Effector memory CD8-positive, alpha-beta T cell (primary cell): ENCODE measurements around the gene NGFR.

Source experiments
- ATAC-seq: fragments of 150-1000 bp; cut with Tn5 transposase; replicated peaks from 2 replicates; pipeline ENCODE4 v1.10.0; 2021; ENCODE audit warnings: mild to moderate bottlenecking, moderate library complexity
- DNase-seq, 3 experiments: peaks; one replicate each; pipeline ENCODE4 v3.0.0; 2021
- H3K27ac Mint-ChIP-seq, 2 donors: one replicate each; pipeline ENCODE4 v1.8.0; 2022; ENCODE audit warnings: mild to moderate bottlenecking in 2 of 2, mixed read lengths in 2 of 2, moderate library complexity in 2 of 2
- H3K27me3 Mint-ChIP-seq, 2 donors: one replicate each; pipeline ENCODE4 v1.8.0; 2022; ENCODE audit warnings: mixed read lengths in 2 of 2
- H3K36me3 Mint-ChIP-seq: one replicate; pipeline ENCODE4 v1.8.0; 2022; ENCODE audit warnings: mild to moderate bottlenecking, moderate library complexity, mixed read lengths; ENCODE audit not compliant: insufficient read depth
- H3K4me1 Mint-ChIP-seq, 2 donors: one replicate each; pipeline ENCODE4 v1.8.0; 2022; ENCODE audit warnings: low read depth in 2 of 2, mixed read lengths in 2 of 2
- H3K4me3 Mint-ChIP-seq, 2 donors: one replicate each; pipeline ENCODE4 v1.8.0; 2022; ENCODE audit warnings: mild to moderate bottlenecking in 2 of 2, mixed read lengths in 2 of 2, moderate library complexity in 2 of 2
- H3K9me3 Mint-ChIP-seq, 2 donors: one replicate each; pipeline ENCODE4 v1.8.0; 2022; ENCODE audit warnings: mixed read lengths in 2 of 2

Gene NGFR

DNA sequence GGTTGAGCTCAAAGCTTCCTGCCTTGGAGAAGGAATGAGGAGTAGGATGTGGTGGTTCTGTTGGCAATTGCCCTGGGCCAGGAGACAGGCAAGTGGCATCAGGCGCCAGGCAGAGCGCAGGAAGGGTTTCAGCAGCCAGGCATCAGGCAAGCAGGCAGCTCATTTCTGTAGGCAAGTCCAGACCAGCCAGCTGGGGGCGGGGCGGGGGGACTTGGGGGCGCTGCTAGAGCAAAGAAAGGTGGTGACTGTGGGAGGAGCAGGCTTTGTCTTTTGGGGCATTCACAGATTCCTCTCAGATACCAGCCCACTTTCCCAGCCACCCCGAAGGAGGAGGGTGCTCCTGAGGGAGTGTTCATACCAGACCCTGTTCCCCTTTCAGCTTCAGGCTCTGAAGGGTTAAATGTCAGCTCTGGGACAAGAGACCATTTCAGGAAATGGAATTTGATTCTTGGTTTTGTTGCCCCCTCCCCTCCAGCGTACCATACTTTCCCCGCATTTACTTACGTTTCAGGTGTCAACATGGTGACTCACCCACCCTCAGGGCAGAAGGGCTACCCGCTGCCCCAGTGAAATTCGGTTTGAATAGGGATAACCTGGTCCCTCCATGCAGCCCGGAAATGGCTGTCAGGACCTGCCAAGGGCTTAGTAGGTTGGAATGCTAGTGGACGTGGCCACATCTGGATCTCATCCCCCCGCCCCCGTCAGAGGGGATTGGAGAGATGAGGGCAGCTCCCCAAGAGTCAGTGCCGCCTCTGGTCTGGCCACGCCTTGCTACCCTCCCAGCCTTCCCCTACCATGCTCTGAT, 13.2 kb downstream of the NGFR start:
- no peaks in the 10 kb centered on the region for H3K36me3 Mint-ChIP-seq
- peaks cover 46 to 87% of the 10 kb centered on the region in 2 donors for H3K27me3 Mint-ChIP-seq
- no peaks in the 10 kb centered on the region for H3K9me3 Mint-ChIP-seq
- no peak for ATAC-seq
- H3K4me1 Mint-ChIP-seq: no peaks in the 10 kb centered on the region
- no peak overlapping the region for H3K4me3 Mint-ChIP-seq
- H3K27ac Mint-ChIP-seq: no peak overlapping the region
- DNase-seq: no peak

DNA sequence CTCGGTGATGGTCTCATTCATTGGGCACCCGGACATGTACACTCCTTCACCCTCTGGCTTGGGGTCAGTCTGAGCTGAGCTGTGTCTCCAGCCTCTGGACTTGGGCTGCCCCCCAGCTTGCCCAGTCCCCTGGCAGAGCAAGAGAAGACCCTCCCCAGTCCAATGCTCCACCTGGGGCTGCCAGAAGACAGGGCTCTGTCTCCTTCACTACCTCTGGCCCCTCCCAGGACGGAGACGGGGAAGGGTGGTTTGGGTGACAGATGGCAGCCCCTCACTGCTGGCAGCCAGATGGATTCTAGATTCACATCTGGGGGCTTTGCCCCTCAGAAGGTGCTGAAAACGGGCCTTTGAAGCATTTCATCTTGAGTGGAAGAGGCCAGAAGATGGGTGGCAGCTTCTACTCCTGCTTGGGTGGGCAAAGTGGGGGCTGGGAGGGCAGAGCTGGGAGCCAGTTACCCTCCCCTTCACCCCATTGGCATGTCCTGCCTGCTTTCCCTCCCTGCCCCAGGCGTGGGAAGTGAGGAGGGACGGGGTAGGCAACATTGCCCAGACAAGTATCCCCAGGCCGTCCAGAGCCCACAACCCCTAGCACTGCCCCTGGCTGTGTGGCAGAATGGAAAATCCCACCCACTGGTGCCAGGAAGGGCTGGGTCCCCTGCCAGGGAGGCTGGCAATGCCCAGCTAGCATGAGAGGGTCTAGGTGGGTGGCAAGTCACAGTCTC, 13.9 kb downstream of the NGFR start:
- no peaks in the 10 kb centered on the region for H3K36me3 Mint-ChIP-seq
- H3K4me1 Mint-ChIP-seq: no peaks in the 10 kb centered on the region
- no peaks in the 10 kb centered on the region for H3K9me3 Mint-ChIP-seq
- no peak for DNase-seq
- no peak overlapping the region for H3K27ac Mint-ChIP-seq
- peaks cover 38 to 80% of the 10 kb centered on the region in 2 donors for H3K27me3 Mint-ChIP-seq
- no peak for ATAC-seq
- H3K4me3 Mint-ChIP-seq: no peak overlapping the region

DNA sequence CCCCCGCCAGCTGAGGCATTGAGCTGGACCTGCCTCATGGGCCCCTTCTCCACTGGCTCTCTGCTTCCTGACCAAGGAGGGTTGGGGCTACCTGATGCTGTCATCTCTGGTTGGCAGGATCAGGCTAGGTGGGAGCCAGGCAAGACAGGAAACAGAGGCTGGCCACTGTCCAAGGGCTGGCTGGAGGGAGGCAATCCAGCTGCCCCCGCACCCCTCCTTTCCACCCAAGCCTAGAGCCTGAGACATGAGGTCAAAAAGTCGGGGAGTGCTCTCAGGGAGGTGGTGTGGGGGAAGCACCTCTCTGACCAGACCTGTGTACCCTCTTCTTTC, 14.5 kb downstream of the NGFR start:
- ATAC-seq: no peak
- DNase-seq: no peak
- Mint-ChIP-seq H3K36me3 (no peaks in the 10 kb centered on the region), H3K9me3 (no peaks in the 10 kb centered on the region), H3K27me3 (peaks cover 33 to 74% of the 10 kb centered on the region in 2 donors), H3K4me1 (no peaks in the 10 kb centered on the region), H3K4me3 (no peak overlapping the region), H3K27ac (no peak overlapping the region)

DNA sequence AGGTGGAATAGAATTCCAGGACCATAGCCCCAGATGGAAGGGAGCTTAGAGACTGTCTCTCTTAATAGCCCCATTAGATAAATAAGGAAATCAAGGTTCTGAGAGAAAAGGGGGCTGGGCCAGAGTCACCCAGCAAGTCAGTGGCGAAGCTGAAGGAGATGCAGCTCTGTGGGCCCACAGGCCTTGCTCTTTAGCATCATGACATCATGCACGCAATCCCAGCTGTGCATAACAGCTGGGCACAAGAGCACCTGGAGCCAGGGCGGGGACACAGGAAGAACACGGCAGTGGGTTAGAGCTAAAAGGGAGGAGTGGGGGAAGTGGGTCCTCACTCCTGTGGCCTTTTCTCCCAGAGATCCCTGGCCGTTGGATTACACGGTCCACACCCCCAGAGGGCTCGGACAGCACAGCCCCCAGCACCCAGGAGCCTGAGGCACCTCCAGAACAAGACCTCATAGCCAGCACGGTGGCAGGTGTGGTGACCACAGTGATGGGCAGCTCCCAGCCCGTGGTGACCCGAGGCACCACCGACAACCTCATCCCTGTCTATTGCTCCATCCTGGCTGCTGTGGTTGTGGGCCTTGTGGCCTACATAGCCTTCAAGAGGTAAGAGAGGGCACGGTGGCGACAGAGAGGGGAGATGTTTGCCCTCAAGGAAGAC, 15.1 kb downstream of the NGFR start:
- Mint-ChIP-seq H3K4me1 (no peaks in the 10 kb centered on the region), H3K36me3 (no peaks in the 10 kb centered on the region), H3K4me3 (no peak overlapping the region), H3K27ac (no peak overlapping the region), H3K9me3 (no peaks in the 10 kb centered on the region), H3K27me3 (peaks cover 30 to 68% of the 10 kb centered on the region in 2 donors)
- no peak for ATAC-seq
- DNase-seq: no peak

GRCh38 chr17:49510720-49511110, 15.6 kb downstream of the NGFR start:
- Mint-ChIP-seq H3K9me3 (no peaks in the 10 kb centered on the region), H3K4me1 (no peaks in the 10 kb centered on the region), H3K36me3 (no peaks in the 10 kb centered on the region), H3K27me3 (peaks cover 30 to 65% of the 10 kb centered on the region in 2 donors), H3K4me3 (no peak overlapping the region), H3K27ac (no peak overlapping the region)
- ATAC-seq (no peak), DNase-seq (no peak)

DNA sequence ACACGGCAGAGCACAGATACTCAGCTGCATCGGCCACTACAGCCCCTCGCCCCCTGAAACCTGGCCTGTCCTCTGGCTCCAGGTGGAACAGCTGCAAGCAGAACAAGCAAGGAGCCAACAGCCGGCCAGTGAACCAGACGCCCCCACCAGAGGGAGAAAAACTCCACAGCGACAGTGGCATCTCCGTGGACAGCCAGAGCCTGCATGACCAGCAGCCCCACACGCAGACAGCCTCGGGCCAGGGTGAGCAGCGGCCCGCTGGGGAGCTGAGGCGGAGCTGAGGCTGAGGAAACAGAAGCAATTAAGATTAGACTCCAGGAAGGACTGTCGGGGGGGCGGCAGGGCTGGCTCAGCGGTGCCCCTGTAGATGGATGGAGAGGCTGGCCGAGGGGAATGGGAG, 16.7 kb downstream of the NGFR start:
- ATAC-seq (no peak), DNase-seq (no peak)
- peaks cover 28 to 64% of the 10 kb centered on the region in 2 donors for H3K27me3 Mint-ChIP-seq
- no peak overlapping the region for H3K27ac Mint-ChIP-seq
- H3K4me3 Mint-ChIP-seq: no peak overlapping the region
- no peaks in the 10 kb centered on the region for H3K36me3 Mint-ChIP-seq
- H3K9me3 Mint-ChIP-seq: no peaks in the 10 kb centered on the region
- no peaks in the 10 kb centered on the region for H3K4me1 Mint-ChIP-seq

DNA sequence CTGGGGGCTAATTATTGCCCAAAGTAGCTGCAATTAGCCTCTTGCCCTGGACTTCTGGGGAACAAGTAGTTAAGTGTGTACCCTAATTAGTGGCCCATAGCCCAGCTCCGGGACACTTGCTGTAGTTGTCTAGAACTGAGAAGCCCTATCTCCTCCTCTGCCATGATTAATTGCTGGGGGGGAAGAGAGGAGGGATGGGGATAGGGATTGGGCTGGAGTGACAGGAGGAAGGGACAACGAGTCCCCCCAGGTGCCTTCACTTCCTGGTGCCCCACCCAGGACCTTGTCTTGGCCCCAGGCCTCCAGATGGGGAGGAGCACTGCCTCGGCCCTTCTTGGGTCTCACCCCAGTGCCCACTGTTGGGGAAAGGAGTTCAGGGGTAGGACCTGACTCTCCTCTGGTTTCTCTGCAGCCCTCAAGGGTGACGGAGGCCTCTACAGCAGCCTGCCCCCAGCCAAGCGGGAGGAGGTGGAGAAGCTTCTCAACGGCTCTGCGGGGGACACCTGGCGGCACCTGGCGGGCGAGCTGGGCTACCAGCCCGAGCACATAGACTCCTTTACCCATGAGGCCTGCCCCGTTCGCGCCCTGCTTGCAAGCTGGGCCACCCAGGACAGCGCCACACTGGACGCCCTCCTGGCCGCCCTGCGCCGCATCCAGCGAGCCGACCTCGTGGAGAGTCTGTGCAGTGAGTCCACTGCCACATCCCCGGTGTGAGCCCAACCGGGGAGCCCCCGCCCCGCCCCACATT, 17.4 kb downstream of the NGFR start:
- H3K36me3 Mint-ChIP-seq: no peaks in the 10 kb centered on the region
- no peak overlapping the region for H3K27ac Mint-ChIP-seq

DNA sequence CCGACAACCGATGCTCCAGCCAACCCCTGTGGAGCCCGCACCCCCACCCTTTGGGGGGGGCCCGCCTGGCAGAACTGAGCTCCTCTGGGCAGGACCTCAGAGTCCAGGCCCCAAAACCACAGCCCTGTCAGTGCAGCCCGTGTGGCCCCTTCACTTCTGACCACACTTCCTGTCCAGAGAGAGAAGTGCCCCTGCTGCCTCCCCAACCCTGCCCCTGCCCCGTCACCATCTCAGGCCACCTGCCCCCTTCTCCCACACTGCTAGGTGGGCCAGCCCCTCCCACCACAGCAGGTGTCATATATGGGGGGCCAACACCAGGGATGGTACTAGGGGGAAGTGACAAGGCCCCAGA, 17.9 kb downstream of the NGFR start:
- Mint-ChIP-seq H3K36me3 (no peaks in the 10 kb centered on the region), H3K27me3 (peaks cover 21 to 52% of the 10 kb centered on the region in 2 donors)
- DNase-seq: no peak

More for the DNA sequence above, 17.4 kb downstream of the NGFR start:
- H3K27me3 Mint-ChIP-seq: peaks cover 22 to 57% of the 10 kb centered on the region in 2 donors
- no peaks in the 10 kb centered on the region for H3K9me3 Mint-ChIP-seq
- ATAC-seq (no peak), DNase-seq (no peak)
- no peaks in the 10 kb centered on the region for H3K4me1 Mint-ChIP-seq
- no peak overlapping the region for H3K4me3 Mint-ChIP-seq

GRCh38 chr17:49513641-49514040, 18.5 kb downstream of the NGFR start:
- no peak for ATAC-seq
- no peak overlapping the region for H3K27ac Mint-ChIP-seq

More for the DNA sequence above, 17.9 kb downstream of the NGFR start:
- Mint-ChIP-seq H3K27ac (no peak overlapping the region), H3K9me3 (no peaks in the 10 kb centered on the region), H3K4me3 (no peak overlapping the region), H3K4me1 (no peaks in the 10 kb centered on the region)
- no peak for ATAC-seq

DNA sequence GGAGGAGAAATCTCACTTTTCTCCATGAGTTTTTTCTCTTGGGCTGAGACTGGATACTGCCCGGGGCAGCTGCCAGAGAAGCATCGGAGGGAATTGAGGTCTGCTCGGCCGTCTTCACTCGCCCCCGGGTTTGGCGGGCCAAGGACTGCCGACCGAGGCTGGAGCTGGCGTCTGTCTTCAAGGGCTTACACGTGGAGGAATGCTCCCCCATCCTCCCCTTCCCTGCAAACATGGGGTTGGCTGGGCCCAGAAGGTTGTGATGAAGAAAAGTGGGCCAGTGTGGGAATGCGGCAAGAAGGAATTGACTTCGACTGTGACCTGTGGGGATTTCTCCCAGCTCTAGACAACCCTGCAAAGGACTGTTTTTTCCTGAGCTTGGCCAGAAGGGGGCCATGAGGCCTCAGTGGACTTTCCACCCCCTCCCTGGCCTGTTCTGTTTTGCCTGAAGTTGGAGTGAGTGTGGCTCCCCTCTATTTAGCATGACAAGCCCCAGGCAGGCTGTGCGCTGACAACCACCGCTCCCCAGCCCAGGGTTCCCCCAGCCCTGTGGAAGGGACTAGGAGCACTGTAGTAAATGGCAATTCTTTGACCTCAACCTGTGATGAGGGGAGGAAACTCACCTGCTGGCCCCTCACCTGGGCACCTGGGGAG, 19.1 kb downstream of the NGFR start:
- no peaks in the 10 kb centered on the region for H3K36me3 Mint-ChIP-seq
- H3K27ac Mint-ChIP-seq: peak overlapping the region in 1 of 2 donors; percentile 42
- no peaks in the 10 kb centered on the region for H3K9me3 Mint-ChIP-seq
- peaks cover 25 to 40% of the 10 kb centered on the region in 2 donors for H3K27me3 Mint-ChIP-seq
- ATAC-seq (no peak), DNase-seq (no peak)
- no peaks in the 10 kb centered on the region for H3K4me1 Mint-ChIP-seq
- H3K4me3 Mint-ChIP-seq: no peak overlapping the region

More at GRCh38 chr17:49513641-49514040, 18.5 kb downstream of the NGFR start:
- H3K4me1 Mint-ChIP-seq: no peaks in the 10 kb centered on the region
- no peaks in the 10 kb centered on the region for H3K9me3 Mint-ChIP-seq
- no peaks in the 10 kb centered on the region for H3K36me3 Mint-ChIP-seq
- no peak overlapping the region for H3K4me3 Mint-ChIP-seq
- no peak for DNase-seq
- peaks cover 27 to 46% of the 10 kb centered on the region in 2 donors for H3K27me3 Mint-ChIP-seq

- ATAC-seq: no peak
- H3K27ac Mint-ChIP-seq: peak overlapping the region in 1 of 2 donors; percentile 42
- no peak for DNase-seq
- peaks cover 29 to 38% of the 10 kb centered on the region in 2 donors for H3K27me3 Mint-ChIP-seq
- H3K4me1 Mint-ChIP-seq: no peaks in the 10 kb centered on the region
- no peaks in the 10 kb centered on the region for H3K9me3 Mint-ChIP-seq
- H3K4me3 Mint-ChIP-seq: no peak overlapping the region
- H3K36me3 Mint-ChIP-seq: no peaks in the 10 kb centered on the region
Measured at GRCh38 chr17:49515196-49515770, 20.2 kb downstream of the NGFR start.

- Mint-ChIP-seq H3K36me3 (no peaks in the 10 kb centered on the region), H3K27me3 (peaks cover 28 to 38% of the 10 kb centered on the region in 2 donors), H3K27ac (peak overlapping the region; percentile 8 to 37), H3K9me3 (no peaks in the 10 kb centered on the region), H3K4me1 (no peaks in the 10 kb centered on the region), H3K4me3 (no peak overlapping the region)
- no peak for DNase-seq
- ATAC-seq: no peak
Measured at GRCh38 chr17:49516180-49516579, 21.1 kb downstream of the NGFR start.
